Measurements from ENCODE around the gene ROBO1. TPM values are rescaled to one million over a fixed set of nuclear protein-coding genes. Genes with fewer than 3 reads are reported as not detected.

Gene ROBO1
- total and polyA plus RNA-seq, 2 donors (not counting 3 experiments of a cell fraction or from before 2014, with no cell fraction given), result 5.9 to 14.2 TPM

DNA sequence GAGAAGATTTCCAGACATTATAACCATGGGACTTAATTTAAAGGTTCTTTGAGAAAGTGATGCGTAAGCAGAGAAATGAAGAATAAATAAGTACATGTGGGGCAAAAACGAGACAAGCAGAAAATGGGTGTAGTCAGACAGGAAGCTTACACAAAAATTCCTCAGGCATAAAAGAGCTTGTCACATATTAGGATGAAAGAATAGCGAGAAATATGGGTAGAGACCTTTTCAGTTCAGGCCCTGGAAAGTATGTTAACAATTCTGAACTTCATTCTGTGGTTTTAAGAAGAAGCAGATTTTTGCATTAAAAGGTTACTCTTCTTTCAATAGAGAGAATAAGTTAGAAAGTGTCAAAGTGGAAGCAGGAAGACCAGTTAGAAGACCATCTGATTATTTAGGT is 352.4 kb downstream of the ROBO1 start:
- Histone ChIP-seq H4K20me1 (replicated peaks; ENCODE audit: control insufficient read depth, extremely low read depth, insufficient read depth, low read length) (no peaks in the 10 kb centered on the region), H3K4me3 (replicated peaks in 1 of 3; ENCODE audit: insufficient read depth in 1 of 3, low read depth in 1 of 3, low read length in 3 of 3) (no peak overlapping the region), H3K4me1 (ENCODE audit: control insufficient read depth, extremely low read depth, insufficient read depth, low read length) (no peaks in the 10 kb centered on the region), H3K9me1 (replicated peaks; ENCODE audit: control insufficient read depth, extremely low read depth, insufficient read depth, low read length) (no peaks in the 10 kb centered on the region), H3K36me3 (ENCODE audit: control insufficient read depth in 2 of 2, extremely low read depth in 1 of 2, insufficient read depth in 2 of 2, low read length in 2 of 2) (no peaks in the 10 kb centered on the region), H3K9ac (replicated peaks; ENCODE audit: extremely low read depth, insufficient read depth, low read length) (no peak overlapping the region), H3K27ac (ENCODE audit: insufficient read depth, low read depth, low read length) (no peak overlapping the region), H3K79me2 (ENCODE audit: control insufficient read depth, insufficient read depth, low read length) (no peaks in the 10 kb centered on the region), H3K27me3 (ENCODE audit: control insufficient read depth in 2 of 2, insufficient read depth in 2 of 2, low read length in 2 of 2) (no peaks in the 10 kb centered on the region), H2AFZ (ENCODE audit: low read depth, low read length) (no peak overlapping the region), H3K4me2 (ENCODE audit: insufficient read depth, low read length) (no peak overlapping the region), H3K9me3 (replicated peaks; ENCODE audit: control insufficient read depth, insufficient read depth, low read length) (no peaks in the 10 kb centered on the region)
- BruUV-seq (replicated peaks), result no TSS peak
- no peak for FAIRE-seq
- no peak for TF ChIP-seq JUN (IDR thresholded peaks at IDR 0.05; ENCODE audit: borderline replicate concordance, insufficient read depth, insufficient read length, low read depth)
- no peak for TF ChIP-seq POLR2AphosphoS5 (IDR thresholded peaks at IDR 0.05; ENCODE audit: insufficient read depth, low read depth, low read length)
- no peak for TF ChIP-seq FOS (IDR thresholded peaks at IDR 0.05; ENCODE audit: borderline replicate concordance, insufficient read depth, low read length)
- intact Hi-C loops (cut with micrococcal nuclease) (no loop called here), dilution Hi-C loops (cut with MboI; ENCODE audit: extremely low pct_ligation_motif_present, low sequenced_read_pairs) (no loop called here)
- POLR2A ChIA-PET, result no interaction called here
- CTCF ChIA-PET, result no interaction called here
- DNase-seq (ENCODE audit: low read depth, low spot score), result no peak

DNA sequence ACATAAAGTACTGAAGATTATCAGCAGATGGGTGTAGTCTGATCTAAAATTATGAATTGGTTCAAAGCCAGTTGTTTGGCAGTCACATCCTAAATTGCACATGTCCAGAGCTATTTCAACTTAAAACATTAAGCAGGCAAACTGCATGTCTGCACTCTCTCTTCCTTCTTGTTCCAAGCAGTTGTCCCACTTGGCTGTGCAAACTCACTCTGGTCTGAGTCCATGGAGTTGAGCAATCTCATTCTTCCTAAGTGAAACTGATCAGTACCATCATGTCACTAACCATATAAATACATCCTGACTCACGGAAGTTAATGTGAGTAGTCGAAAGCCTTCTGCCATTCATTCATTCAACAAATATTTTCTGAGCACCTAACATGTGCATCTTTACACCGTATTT is 353.0 kb downstream of the ROBO1 start:
- DNase-seq (ENCODE audit: low read depth, low spot score) (no peak), FAIRE-seq (no peak)
- intact Hi-C loops (cut with micrococcal nuclease) (no loop called here), dilution Hi-C loops (cut with MboI; ENCODE audit: extremely low pct_ligation_motif_present, low sequenced_read_pairs) (no loop called here)
- Histone ChIP-seq H3K79me2 (ENCODE audit: control insufficient read depth, insufficient read depth, low read length) (no peaks in the 10 kb centered on the region), H3K4me2 (ENCODE audit: insufficient read depth, low read length) (no peak overlapping the region), H2AFZ (ENCODE audit: low read depth, low read length) (no peak overlapping the region), H3K4me3 (replicated peaks in 1 of 3; ENCODE audit: insufficient read depth in 1 of 3, low read depth in 1 of 3, low read length in 3 of 3) (no peak overlapping the region), H3K9me3 (replicated peaks; ENCODE audit: control insufficient read depth, insufficient read depth, low read length) (no peaks in the 10 kb centered on the region), H3K4me1 (ENCODE audit: control insufficient read depth, extremely low read depth, insufficient read depth, low read length) (no peaks in the 10 kb centered on the region), H3K27me3 (ENCODE audit: control insufficient read depth in 2 of 2, insufficient read depth in 2 of 2, low read length in 2 of 2) (no peaks in the 10 kb centered on the region), H4K20me1 (replicated peaks; ENCODE audit: control insufficient read depth, extremely low read depth, insufficient read depth, low read length) (no peaks in the 10 kb centered on the region), H3K36me3 (ENCODE audit: control insufficient read depth in 2 of 2, extremely low read depth in 1 of 2, insufficient read depth in 2 of 2, low read length in 2 of 2) (no peaks in the 10 kb centered on the region), H3K27ac (ENCODE audit: insufficient read depth, low read depth, low read length) (no peak overlapping the region), H3K9ac (replicated peaks; ENCODE audit: extremely low read depth, insufficient read depth, low read length) (no peak overlapping the region), H3K9me1 (replicated peaks; ENCODE audit: control insufficient read depth, extremely low read depth, insufficient read depth, low read length) (no peaks in the 10 kb centered on the region)
- TF ChIP-seq FOS (IDR thresholded peaks at IDR 0.05; ENCODE audit: borderline replicate concordance, insufficient read depth, low read length) (no peak), JUN (IDR thresholded peaks at IDR 0.05; ENCODE audit: borderline replicate concordance, insufficient read depth, insufficient read length, low read depth) (no peak), POLR2A (IDR thresholded peaks at IDR 0.05; ENCODE audit: low read depth, low read length) (no peak), POLR2AphosphoS5 (IDR thresholded peaks at IDR 0.05; ENCODE audit: insufficient read depth, low read depth, low read length) (no peak), GATA2 (IDR thresholded peaks at IDR 0.05; ENCODE audit: insufficient read depth, insufficient read length, low read depth, low read length) (no peak), EZH2 (IDR thresholded peaks at IDR 0.05; ENCODE audit: borderline replicate concordance, low read depth, low read length, severe bottlenecking) (no peak), MYC (IDR thresholded peaks at IDR 0.05; ENCODE audit: low read depth, low read length) (no peak)
- TF ChIP-seq, protein P1, sequence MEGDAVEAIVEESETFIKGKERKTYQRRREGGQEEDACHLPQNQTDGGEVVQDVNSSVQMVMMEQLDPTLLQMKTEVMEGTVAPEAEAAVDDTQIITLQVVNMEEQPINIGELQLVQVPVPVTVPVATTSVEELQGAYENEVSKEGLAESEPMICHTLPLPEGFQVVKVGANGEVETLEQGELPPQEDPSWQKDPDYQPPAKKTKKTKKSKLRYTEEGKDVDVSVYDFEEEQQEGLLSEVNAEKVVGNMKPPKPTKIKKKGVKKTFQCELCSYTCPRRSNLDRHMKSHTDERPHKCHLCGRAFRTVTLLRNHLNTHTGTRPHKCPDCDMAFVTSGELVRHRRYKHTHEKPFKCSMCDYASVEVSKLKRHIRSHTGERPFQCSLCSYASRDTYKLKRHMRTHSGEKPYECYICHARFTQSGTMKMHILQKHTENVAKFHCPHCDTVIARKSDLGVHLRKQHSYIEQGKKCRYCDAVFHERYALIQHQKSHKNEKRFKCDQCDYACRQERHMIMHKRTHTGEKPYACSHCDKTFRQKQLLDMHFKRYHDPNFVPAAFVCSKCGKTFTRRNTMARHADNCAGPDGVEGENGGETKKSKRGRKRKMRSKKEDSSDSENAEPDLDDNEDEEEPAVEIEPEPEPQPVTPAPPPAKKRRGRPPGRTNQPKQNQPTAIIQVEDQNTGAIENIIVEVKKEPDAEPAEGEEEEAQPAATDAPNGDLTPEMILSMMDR (IDR thresholded peaks at IDR 0.05; ENCODE audit: extremely low read depth in 1 of 2, insufficient read depth in 1 of 2, low read depth in 1 of 2, low read length in 2 of 2), result no peak
- TF ChIP-seq, protein P2, sequence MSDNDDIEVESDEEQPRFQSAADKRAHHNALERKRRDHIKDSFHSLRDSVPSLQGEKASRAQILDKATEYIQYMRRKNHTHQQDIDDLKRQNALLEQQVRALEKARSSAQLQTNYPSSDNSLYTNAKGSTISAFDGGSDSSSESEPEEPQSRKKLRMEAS (IDR thresholded peaks at IDR 0.05; ENCODE audit: insufficient read depth, insufficient read length), result no peak
- ChIA-PET CTCF (no interaction called here), POLR2A (no interaction called here)
- no TSS peak for BruUV-seq (replicated peaks)

Data from endothelial cell of umbilical vein (primary cell).